ENCODE results near the gene HTR5A.
"Not testable (repeated sequence)": the region's sequence is repeated elsewhere in the genome, so short reads cannot be mapped to it uniquely, and the experiment has no call there.

The HTR5A gene

DNA sequence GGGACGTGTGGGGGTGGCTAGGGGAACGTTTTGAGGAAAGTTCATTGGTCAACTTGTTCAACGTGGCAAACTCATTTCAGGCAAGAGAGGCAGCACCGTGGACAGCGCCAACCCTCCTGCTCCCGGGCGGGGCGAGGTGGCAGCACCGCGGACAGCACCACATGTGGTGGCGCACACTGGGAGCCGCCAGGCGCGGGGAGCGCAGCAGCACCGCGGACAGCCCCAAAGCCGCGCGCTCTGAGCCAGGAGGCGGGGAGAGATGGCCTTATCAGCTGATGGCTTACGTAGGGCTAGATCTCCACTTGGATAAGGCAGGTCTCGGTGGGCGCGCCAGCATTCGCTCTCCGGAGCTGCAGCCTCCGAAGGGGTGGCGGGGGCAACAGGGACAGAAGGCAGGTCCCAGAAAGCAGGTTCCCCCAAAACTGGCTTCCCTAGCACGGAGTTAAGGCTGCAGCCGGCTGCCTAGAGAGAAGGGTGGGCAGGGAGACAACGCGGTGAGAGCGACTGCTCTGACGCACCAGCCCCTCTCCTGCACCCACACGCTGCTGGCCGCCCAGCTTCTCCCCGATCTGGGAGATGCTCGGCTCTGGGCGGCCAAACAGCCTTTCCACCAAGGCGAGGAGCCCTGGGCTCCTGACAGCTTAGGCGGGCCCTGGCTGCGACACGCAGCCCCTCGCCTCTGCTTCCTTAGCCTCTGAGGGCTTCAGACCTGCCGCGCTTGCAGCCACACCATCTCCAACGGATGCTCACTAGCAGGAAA is at the start of gene HTR5A:
TSS of gene HTR5A (plus strand) at position 333 of the 760 bp plus-strand sequence. CDS start 576 bp downstream, outside the sequence.
- no peak for FAIRE-seq

DNA sequence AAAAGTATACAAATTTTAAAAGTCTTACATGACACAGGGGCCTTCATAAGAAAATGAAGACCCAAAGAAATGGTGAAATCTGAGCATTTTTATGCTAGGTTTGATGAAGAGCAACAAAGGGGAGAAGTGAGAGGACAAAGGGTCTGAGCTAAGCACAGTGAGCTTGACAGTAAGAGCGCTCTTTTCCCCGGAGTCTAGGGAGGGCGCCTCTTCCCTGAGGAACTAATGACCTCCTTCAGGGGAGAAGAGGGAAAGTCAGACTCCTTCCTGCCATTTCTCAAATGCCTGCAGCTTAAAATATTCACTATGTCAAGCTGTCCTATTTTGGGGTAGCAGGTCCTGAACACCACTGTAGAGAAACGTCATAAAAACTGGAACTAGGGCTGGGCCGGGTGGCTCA is 49.1 kb upstream of the HTR5A start:
- no peak for FAIRE-seq

DNA sequence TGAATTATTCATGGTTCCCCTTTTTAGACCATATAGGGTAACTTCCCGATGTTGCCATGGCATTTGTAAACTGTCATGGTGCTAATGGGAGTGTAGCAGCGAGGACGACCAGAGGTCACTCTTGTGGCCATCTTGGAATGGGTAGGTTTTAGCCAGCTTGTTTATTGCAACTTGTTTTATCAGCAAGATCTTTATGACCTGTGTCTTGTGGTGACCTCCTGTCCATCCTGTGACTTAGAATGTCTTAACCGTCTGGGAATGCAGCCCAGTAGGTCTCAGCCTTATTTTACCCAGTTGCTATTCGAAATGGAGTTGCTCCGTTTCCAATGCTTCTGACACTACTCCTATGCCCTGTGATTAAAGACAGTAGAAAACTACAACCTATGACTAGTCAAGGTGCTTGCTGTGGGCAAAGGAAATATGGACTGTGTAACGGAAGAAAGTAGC is 48.4 kb upstream of the HTR5A start:
- no peak for FAIRE-seq

DNA sequence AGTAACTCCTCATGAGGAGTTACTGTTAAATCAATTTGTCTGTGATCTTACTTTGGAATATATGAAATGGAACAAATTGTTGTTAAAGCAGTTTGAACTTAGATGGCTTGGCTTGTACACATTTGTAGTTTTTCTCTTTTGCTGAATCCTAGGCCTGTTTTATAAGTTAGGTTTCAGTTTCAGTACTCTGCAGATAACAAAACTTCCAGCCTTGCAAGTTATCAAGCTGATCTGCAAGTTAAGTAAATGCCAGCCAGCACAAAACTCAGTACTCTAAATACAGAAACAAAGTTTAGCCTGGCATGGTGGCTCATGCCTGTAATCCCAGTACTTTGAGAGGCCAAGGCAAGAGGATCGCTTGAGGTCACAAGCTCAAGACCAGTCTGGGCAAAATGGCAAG is 42.2 kb upstream of the HTR5A start:
- FAIRE-seq, result no peak

DNA sequence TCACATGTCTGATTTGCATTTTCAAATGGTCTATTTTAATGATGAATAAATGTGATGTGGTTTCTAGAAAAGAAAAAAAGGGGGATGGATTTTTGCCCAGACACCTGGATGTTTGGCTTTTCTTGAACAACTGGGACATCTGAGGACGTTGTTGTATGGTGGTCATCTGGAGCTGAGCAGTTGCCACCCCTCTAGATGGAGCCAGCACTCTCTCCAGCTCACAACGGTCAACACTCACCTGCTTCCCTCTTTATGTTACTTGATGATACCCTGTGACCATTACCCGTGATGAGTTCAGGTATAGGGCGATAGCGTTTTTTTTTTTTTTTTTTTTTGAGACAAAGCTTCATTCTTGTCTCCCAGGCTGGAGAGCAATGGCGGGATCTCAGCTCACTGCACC is 37.1 kb upstream of the HTR5A start:
- no peak for FAIRE-seq

DNA sequence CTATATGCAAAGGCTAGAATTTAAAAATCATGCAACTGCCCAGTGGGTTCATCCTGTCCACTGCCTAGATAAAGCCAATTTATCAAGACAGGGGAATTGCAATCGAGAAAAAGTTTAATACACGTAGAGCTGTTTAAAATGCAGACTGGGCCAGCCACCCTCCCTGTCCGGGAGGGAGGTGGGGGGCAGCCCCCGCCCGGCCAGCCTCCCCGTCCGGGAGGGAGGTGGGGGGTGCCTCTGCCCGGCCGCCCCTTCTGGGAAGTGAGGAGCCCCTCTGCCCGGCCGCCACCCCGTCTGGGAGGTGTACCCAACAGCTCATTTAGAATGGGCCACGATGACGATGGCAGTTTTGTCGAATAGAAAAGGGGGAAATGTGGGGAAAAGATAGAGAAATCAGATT is 35.6 kb upstream of the HTR5A start:
- FAIRE-seq, result not testable (repeated sequence)

DNA sequence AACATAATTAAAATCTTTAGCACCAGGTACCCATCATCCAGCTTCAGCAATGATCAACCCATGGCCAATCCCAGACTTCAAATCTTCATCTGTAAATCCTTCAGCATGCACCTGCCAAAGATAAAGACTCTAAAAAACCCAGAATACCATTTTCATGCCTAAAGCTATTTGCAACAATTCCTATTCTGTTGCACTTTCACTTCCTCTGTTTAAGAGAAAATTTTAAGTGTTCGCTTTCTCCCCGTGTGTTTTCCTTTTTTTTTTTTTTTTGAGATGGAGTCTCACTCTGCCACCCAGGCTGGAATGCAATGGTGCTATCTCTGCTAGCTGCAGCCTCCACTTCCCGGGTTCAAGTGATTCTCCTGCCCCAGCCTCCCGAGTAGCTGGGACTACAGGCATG is 31.8 kb upstream of the HTR5A start:
- no peak for FAIRE-seq

DNA sequence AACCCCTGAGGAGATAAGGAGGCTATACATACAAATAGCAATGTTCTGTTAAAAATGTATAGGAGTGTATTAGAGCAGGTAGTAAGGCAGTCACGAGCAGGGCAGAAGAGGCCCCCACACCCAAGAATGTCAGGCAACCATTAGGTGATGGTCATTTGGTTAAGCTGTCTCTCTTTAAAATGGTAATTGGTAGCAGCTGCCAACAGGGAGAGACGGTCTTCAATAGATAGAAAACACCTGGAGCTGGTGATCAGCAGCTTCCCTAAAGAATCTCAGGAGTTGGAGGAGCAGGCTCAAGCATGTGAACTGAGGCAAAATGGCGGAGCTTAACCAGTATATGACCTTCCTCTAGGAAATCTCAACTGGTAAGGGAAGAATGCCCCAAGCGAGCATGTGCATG is 26.4 kb upstream of the HTR5A start:
- FAIRE-seq, result no peak

DNA sequence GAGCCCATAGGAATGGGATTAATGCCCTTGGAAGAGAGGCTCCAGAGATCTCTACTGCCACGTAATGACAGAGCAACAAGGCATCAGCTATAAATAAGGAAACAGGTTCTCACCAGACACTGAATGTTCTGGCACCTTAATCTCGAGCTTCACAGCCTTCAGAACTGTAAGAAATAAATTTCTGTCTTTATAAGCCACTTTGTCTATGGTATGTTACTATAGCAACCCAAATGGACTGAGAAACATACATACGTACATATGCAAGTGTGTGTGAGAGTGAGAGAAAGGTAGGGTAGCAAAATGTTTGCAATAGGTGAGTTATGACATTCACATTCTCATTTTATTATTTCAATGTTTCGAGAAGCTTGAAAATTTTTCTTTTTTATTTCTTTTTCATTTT is 22.1 kb upstream of the HTR5A start:
- no peak for FAIRE-seq

DNA sequence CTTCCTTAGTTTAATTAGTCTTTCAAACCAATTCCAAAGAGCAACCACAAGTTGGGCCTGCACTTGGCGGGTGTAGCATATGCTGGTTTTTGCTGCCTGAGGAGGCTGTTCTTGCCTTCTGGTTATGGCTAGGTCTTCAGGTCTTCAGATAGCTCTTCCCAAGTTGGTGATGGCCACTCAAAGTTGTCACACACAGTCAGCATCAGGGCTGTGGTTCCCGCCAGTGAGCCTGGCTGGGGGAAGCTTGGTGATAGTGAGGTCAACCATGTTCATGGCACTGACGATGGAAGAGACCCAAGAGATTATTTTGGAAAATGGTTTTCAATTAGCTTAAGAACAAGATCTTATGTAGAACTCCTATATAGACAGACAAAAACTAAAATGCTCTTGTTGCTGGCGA is 18.8 kb upstream of the HTR5A start:
- no peak for FAIRE-seq

DNA sequence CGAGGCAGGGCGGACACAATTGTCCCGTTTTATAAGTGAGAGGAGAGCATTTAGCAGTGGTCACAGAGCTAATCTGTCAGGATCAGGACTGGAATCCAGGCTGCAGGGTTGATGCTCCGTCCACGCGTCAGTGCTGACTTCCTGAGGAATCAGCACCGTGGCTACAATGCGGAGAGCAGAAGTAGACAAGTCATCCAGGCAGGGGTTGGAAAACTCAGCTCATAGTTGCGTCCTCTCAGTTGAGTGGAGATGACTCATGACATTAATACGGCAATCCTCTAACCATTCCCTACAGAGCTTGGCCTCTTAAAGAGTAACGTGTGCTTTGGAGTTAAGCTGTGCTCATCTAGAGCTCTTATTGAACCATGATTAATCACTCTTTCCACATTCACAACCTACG is 17.1 kb upstream of the HTR5A start:
- FAIRE-seq, result no peak

DNA sequence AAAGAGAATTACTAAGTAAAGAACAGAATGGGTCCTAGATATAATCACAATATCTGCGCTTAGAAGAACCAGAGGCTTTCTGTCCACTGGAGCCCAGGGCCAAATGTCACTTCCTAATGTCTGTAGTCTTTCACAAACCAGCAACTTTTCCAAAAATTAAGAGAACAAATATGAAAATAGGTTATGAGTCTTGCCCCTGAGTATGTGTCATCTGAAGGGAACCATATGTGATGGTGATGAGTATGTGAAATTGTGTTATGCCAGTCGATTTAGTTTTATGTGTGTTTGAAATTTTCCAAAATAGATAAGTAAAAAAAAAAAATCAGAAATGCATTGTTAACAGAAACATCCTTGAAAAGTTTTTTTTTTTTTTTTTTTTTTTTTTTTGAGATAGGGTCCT is 15.4 kb upstream of the HTR5A start:
- no peak for FAIRE-seq

DNA sequence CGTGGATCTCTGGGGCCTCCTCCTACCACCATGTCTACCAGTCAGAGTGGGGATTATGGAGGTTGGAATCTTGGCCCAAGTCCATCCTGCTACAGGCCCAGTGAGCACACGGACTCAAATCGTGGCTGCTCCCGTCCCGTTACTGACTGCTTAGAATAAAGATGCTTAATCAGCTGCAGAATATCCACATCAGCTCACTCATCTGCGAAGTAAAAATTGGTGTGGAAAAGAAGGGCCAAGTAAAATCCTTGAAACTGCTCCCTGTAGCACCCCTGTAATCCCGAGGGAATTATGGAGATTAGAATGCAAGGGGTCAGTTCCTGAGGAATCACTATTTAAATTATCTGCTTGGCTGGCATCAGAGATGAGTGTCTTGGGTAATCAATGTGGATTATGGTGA is 13.0 kb upstream of the HTR5A start:
- no peak for FAIRE-seq

DNA sequence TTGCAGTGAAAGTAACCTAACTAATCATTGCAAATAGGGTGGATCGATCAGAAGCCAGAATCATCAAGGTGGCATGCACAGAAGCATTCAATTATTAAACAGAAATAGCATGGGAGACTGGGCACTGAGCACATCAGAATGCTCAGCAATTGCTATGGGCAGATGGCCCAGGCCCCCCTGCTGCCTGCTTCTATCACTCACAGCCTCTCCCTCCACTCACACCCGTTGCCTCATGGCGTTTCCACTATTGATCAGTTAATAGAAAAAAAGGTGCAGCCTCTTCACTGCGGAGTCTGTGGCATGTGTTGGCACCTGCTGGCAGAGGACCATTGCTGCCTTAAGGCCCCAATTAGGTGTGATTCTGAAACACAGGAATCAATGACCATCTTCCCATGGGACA is 11.2 kb upstream of the HTR5A start:
- FAIRE-seq, result no peak

DNA sequence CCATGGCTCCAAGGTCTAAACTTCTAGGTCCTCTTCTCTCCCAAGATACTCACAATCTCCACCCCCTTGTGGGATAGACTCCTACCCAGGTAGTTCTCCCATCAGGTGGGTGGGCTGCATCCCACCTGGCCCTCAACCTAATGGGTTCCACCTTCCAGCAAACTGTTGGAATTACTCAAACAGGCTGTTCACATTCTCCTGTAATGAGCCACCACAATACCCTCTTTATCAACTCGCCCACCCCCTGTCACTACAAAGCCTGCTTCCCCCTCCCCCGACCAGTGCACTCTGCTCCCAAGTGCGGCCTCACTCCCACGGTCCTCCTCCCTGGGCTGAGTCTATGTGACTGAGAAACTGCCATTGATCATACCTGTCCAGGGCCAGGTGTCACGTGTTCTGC is 10.4 kb upstream of the HTR5A start:
- no peak for FAIRE-seq

DNA sequence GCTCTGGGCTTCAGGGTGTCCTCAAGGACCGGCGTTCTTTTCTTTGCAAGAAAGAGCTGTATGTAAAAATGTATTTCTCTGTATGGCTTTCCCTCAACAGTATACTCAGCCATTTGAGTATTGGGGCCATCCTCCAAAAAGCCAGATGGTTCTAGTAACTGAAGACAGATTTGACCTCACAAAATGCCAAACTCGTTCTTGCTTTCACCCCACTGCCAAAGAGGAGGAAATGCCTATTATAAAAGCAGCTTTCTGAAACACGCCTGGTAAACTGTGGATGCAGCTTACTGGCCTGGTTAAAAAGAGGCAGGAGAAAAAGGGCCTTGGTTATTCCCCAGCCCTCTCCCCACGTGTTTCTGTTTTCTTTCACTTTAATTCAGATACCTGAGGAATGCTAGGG is 7.7 kb upstream of the HTR5A start:
- FAIRE-seq, result no peak

DNA sequence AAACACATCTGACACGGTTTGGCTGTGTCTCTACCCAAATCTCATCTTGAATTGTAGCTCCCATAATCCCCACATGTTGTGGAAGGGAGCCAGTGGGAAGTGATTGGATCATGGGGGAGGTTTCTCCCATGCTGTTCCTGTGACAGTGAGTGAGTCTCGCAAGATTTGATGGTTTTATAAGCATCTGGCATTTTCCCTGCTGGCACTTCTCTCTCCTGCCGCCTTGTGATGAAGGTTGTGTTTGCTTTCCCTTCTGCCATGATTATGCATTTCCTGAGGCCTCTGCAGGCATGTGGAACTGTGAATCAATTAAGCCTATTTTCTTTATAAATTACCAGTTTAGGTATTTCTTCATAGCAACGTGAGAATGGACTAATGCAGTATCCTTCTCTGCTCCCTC is 5.9 kb upstream of the HTR5A start:
- FAIRE-seq, result no peak

DNA sequence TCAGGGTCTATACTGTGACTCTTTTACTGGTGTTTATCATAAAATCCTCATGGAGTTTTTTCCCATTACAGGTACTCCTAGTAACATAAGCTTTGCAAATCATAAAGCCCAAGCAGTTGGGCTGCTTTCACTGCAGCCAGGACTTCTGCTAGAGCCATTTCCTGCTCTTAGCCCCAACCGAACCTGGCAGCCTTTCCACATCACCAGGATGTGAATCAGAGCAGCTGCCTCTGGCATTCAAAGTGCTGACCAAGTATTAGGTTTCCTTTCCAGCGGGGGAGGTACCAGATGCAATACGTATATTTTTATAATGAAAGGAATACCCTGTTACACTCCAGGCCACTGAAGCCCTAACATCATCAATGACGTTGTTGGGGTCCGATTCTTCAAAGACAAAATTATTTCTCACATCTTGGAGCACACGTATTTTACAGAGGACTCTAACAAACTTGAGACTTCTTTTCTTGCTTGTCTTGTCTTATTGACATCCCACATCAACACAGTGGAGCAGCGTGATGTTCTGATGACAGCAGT is 3.6 kb upstream of the HTR5A start:
- no peak for FAIRE-seq

DNA sequence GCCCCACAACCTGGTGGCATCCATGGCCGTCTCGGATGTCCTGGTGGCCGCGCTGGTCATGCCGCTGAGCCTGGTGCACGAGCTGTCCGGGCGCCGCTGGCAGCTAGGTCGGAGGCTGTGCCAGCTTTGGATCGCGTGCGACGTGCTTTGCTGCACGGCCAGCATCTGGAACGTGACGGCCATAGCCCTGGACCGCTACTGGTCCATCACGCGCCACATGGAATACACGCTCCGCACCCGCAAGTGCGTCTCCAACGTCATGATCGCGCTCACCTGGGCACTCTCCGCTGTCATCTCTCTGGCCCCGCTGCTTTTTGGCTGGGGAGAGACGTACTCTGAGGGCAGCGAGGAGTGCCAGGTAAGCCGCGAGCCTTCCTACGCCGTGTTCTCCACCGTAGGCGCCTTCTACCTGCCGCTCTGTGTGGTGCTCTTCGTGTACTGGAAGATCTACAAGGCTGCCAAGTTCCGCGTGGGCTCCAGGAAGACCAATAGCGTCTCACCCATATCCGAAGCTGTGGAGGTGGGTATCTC is 1.1 kb downstream of the HTR5A start:
- FAIRE-seq, result no peak

DNA sequence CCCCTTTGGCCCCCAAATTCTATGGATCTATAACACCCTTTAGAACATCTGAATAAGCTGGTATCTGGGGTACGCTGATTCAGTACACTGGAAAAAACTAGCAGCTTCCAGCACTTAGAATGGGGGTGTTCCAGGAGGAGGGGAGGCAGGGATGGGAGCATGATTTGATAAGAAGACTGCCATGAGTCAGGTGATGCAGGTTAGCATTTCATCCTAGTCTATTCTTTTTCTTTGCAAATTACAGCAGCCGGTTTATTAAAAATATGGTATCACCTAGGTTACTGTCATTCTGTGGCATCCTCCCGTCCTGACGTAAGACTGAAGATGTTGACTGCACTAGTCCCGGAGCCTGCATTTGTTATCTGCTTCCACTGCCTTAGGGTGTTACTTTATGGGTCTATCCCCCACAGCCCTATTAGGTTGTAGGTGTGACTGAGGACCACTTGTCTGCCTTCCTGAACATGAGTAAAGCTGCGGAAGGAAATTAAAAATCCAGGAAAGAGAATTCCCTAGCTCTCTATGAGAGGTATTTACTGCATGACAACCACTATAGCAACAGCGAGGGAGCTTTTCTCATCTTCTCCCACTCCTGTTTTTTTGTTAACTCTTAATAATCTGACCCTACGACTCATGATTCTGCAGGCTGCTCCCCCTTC is 1.9 kb downstream of the HTR5A start:
- no peak for FAIRE-seq

DNA sequence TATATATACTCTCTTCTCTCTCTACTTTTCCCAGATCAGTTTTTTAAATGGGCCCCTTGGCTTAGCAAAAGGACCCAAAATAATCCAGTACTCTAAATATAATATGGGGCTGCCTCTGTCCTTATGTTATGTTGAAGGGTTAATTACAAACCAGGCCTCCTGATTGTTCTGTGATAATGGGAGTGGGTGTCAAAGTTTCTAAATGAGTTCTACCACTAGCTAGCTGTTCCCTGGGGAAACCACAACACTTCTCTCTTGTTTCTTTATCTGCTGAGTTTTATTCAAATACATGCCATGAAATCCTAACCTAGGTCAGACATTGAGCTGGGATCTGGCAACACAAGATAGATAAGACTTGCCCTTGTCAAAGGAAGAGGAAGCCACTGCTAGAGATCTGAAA is 3.8 kb downstream of the HTR5A start:
- no peak for FAIRE-seq

DNA sequence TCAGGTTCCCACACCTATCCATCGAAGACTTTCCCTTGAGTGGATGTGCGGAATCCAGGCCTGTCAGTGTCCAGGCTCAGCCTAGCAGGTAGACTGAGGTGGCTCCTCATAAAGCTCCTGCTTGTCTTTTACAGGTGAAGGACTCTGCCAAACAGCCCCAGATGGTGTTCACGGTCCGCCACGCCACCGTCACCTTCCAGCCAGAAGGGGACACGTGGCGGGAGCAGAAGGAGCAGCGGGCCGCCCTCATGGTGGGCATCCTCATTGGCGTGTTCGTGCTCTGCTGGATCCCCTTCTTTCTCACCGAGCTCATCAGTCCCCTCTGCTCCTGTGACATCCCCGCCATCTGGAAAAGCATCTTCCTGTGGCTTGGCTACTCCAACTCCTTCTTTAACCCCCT is 13.9 kb downstream of the HTR5A start:
- FAIRE-seq, result no peak

DNA sequence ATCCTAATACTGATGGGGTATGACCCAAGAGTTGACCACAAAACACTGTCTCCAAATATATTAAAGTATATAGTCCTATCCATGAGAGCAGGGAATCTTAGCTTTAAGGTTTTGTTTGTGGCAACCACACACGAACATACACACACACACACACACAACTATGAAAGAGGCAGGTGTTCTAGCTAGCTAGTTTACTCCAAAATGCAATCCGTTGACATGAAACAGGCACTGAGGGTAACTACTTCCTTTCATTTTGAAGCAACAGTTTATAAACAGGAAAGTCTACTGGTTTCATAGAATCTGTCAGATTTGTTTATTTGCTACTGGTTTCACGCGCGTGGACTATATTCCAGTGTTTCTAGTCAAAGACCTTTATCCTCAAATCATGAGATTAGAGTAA is 14.8 kb downstream of the HTR5A start:
- no peak for FAIRE-seq

DNA sequence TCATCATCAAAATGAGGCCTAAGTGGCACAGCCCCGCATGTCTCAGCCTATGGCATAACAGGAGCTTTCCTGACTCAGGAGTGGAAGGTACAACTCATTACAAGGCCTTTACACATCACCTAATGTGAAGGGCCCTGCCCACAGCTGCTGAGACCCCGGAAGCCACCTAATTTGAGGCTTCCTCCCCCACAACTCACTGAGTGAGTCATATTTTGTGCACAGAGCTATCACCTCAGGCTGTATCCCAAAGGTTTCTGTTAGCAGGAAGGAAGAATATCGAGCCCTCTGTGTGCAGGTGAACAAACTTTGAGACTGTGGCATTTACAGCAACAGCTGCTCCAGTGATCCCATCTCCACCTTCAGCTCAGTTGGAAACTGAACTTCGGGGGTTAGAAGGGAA is 20.6 kb downstream of the HTR5A start:
- FAIRE-seq, result no peak
